PC-3 (cell line): Measurements from ENCODE around the gene OPN3. TPM values are rescaled to one million over a fixed set of nuclear protein-coding genes. Genes with fewer than 3 reads are reported as not detected.
A peak's percentile ranks its signal among the peaks of the same experiment; 100 is the strongest.

Experiments
- ATAC-seq: fragments of 200-7000 bp; cut with Tn5 transposase; 2 replicates; pipeline ENCODE4 v1.9.1; 2020; ENCODE audit warnings: mild to moderate bottlenecking, moderate library complexity
- BruUV-seq: library from RNA; stranded (reverse); fragments of 400-500 nt; replicated peaks from 2 replicates; lab custom pipeline; 2021; lab: Mats Ljungman, UMichigan
- CTCF ChIA-PET: fragments of 300-600 bp; sonication (Branson Sonifier 250); formaldehyde crosslinking; loops from one replicate; lab custom pipeline; 2022; ENCODE audit warnings: antibody characterized with exemption; lab: Charles Lee
- POLR2A ChIA-PET: fragments of 300-600 bp; sonication (Branson Sonifier 250); formaldehyde crosslinking; loops from one replicate; lab custom pipeline; 2022; ENCODE audit warnings: antibody characterized with exemption; ENCODE audit not compliant: unreplicated experiment; lab: Charles Lee
- DNase-seq: peaks from one replicate; pipeline ENCODE4 v3.0.0-alpha.2; 2015
- H2AFZ ChIP-seq: fragments of 300-600 bp; sonication (generic); 2 replicates; pipeline ENCODE4 v1.6.0; 2016; ENCODE audit warnings: antibody characterized with exemption, low read length
- H3F3A ChIP-seq: fragments of 300-600 bp; sonication (generic); one replicate; pipeline ENCODE4 v1.6.0; 2017; ENCODE audit warnings: antibody characterized with exemption, low read length, control low read depth, mild to moderate bottlenecking; ENCODE audit not compliant: unreplicated experiment
- H3K27ac ChIP-seq: fragments of 300-600 bp; sonication (generic); 2 replicates; pipeline ENCODE4 v1.5.1; 2016; ENCODE audit warnings: mild to moderate bottlenecking, low read length
- H3K27me3 ChIP-seq: fragments of 300-600 bp; sonication (generic); 2 replicates; pipeline ENCODE4 v1.6.1; 2016; ENCODE audit warnings: low read length, mixed read lengths
- H3K36me3 ChIP-seq: fragments of 300-600 bp; sonication (generic); 2 replicates; pipeline ENCODE4 v1.6.1; 2016; ENCODE audit warnings: low read depth, mixed run types, low read length, mixed read lengths
- H3K4me1 ChIP-seq: fragments of 300-600 bp; sonication (generic); 2 replicates; pipeline ENCODE4 v1.5.1; 2016; ENCODE audit warnings: low read length; ENCODE audit not compliant: insufficient read depth
- H3K4me2 ChIP-seq: fragments of 300-600 bp; sonication (generic); 2 replicates; pipeline ENCODE4 v1.6.0; 2016; ENCODE audit warnings: low read length
- H3K4me3 ChIP-seq: fragments of 300-600 bp; sonication (generic); 2 replicates; pipeline ENCODE4 v1.5.1; 2016; ENCODE audit warnings: mild to moderate bottlenecking, low read length, mixed read lengths
- H3K79me2 ChIP-seq: fragments of 300-600 bp; sonication (generic); 2 replicates; pipeline ENCODE4 v1.6.1; 2017; ENCODE audit warnings: low read length, mixed read lengths
- H3K9ac ChIP-seq: fragments of 300-600 bp; sonication (generic); 2 replicates; pipeline ENCODE4 v1.6.0; 2016; ENCODE audit warnings: mild to moderate bottlenecking, low read length
- H3K9me2 ChIP-seq: fragments of 300-600 bp; sonication (generic); replicated peaks from 2 replicates; pipeline ENCODE4 v1.6.1; 2016; ENCODE audit warnings: mixed run types, low read length, mixed read lengths
- H3K9me3 ChIP-seq: fragments of 300-600 bp; sonication (generic); 2 replicates; pipeline ENCODE4 v1.6.1; 2016; ENCODE audit warnings: low read length, mixed read lengths
- H4K20me1 ChIP-seq: fragments of 300-600 bp; sonication (generic); 2 replicates; pipeline ENCODE4 v1.6.1; 2016; ENCODE audit warnings: low read length, mixed read lengths
- CTCF ChIP-seq: fragments of 300-600 bp; sonication (generic); conservative IDR thresholded peaks from 2 replicates; pipeline ENCODE4 v1.5.1; 2017; ENCODE audit warnings: antibody characterized with exemption, low read depth, mild to moderate bottlenecking, low read length
- EZH2 ChIP-seq: fragments of 300-600 bp; sonication (generic); IDR thresholded peaks from one replicate; pipeline ENCODE4 v1.6.1; 2017; ENCODE audit warnings: antibody characterized with exemption, mild to moderate bottlenecking, low read length; ENCODE audit not compliant: unreplicated experiment
- EZH2phosphoT487 ChIP-seq: fragments of 300-600 bp; sonication (generic); IDR thresholded peaks from 2 replicates; pipeline ENCODE4 v1.6.1; 2018; ENCODE audit warnings: mild to moderate bottlenecking, antibody characterized with exemption, low read length, borderline replicate concordance
- intact Hi-C: fragments of 100-400 bp; cut with micrococcal nuclease; formaldehyde crosslinking; loops from 2 replicates; pipeline ENCODE4 v1.9.0; 2023
- total RNA-seq: library from RNA; depleted of rRNA; stranded (reverse); fragments of >200 nt; gene quantifications from 2 replicates; pipeline ENCODE4 v1.2.3, GENCODE V29; 2014

OPN3 gene
- total RNA-seq, 1 experiment from 2014 or later, result 44.8 TPM

GRCh38 chr1:241590719-241591118 lies 49.5 kb downstream of the OPN3 start:
- CTCF ChIA-PET, result interaction anchor here (0.6 to 2.3 kb wide), 4 partner anchors 14 to 1470 kb away, joined by 3 to 13 read pairs (median 6); no protein-coding TSS in a partner anchor
- H3K36me3 ChIP-seq, result no peaks in the 10 kb centered on the region
- no TSS peak for BruUV-seq
- DNase-seq (no peak), ATAC-seq (no peak)
- H3K4me1 ChIP-seq, result peaks cover 43% of the 10 kb centered on the region
- H3K79me2 ChIP-seq, result no peaks in the 10 kb centered on the region
- no peak overlapping the region for H3K4me3 ChIP-seq
- H2AFZ ChIP-seq, result peak overlapping the region; percentile 20; the same call in 1 of the 2 replicates
- no peaks in the 10 kb centered on the region for H4K20me1 ChIP-seq
- intact Hi-C loops, result no loop called here
- peak overlapping the region; percentile 75 for H3K9ac ChIP-seq
- peak overlapping the region; percentile 89 for H3K27ac ChIP-seq
- no peaks in the 10 kb centered on the region for H3K9me2 ChIP-seq
- no peaks in the 10 kb centered on the region for H3K27me3 ChIP-seq
- H3F3A ChIP-seq, result peaks cover 12% of the 10 kb centered on the region
- TF ChIP-seq EZH2phosphoT487 (no peak), EZH2 (no peak)
- POLR2A ChIA-PET, result interaction anchor here (0.9 kb wide), 1 partner anchor 16 kb away, joined by 6 read pairs; no protein-coding TSS in a partner anchor
- H3K9me3 ChIP-seq, result no peaks in the 10 kb centered on the region
- peak overlapping the region; percentile 62 for H3K4me2 ChIP-seq

DNA sequence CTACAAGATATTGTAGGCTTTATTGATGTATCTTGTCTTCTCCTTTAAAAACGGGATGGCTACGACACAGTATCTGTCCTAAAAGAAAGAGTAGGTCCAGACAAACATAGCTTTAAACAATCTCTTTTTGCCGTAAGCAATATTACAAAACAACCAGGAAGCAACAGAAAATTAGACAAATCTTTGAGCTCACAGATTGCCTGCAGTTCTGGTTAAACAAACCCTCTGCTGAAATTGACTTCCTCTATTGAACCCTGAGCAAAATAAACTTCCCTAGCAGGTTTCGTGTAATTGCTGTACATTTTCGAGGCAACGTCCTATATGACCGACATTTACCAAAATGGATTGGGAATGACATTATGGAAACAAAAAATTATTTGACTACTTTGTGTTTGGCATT lies 50.6 kb downstream of the OPN3 start:
- Histone ChIP-seq H3F3A (peaks cover 12% of the 10 kb centered on the region), H3K9ac (no peak overlapping the region), H4K20me1 (no peaks in the 10 kb centered on the region), H3K9me3 (no peaks in the 10 kb centered on the region), H3K36me3 (no peaks in the 10 kb centered on the region), H3K4me1 (peaks cover 43% of the 10 kb centered on the region), H3K27ac (no peak overlapping the region), H3K4me2 (no peak overlapping the region), H3K9me2 (no peaks in the 10 kb centered on the region), H3K27me3 (no peaks in the 10 kb centered on the region), H3K79me2 (no peaks in the 10 kb centered on the region), H3K4me3 (no peak overlapping the region), H2AFZ (no peak overlapping the region)
- no TSS peak for BruUV-seq
- intact Hi-C loops, result no loop called here
- POLR2A ChIA-PET, result no interaction called here
- no peak for DNase-seq
- CTCF ChIA-PET, result no interaction called here
- no peak for ATAC-seq
- TF ChIP-seq CTCF, result no peak
- no peak for TF ChIP-seq EZH2phosphoT487
- TF ChIP-seq EZH2, result no peak

DNA sequence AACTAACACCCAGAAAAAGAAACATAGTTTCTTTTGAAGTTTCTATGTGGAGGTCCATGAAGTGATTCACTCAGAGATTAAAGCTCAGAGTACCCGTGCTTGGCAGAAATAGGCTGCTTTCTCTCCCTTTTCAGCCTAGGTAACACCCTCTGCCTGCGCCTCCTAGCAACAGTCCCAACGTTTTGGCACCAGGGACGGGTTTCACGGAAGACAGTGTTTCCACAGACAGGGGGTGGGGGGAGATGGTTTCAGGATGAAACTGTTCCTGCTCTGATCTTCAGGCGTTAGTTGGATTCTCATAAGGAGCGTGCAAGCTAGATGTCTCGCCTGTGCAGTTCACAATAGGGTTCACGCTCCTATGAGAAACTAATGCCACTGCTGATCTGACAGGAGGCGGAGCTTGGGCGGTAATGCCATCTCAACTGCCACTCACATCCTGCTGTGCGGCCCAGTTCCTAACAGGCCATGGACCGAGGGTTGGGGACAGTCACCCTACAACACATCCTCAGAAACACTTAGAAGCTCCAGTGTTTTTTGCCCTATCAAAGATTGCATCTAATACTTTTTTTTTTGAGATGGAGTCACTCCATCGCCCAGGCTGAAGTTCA lies 53.2 kb downstream of the OPN3 start:
- TF ChIP-seq CTCF (no peak), EZH2 (no peak), EZH2phosphoT487 (no peak)
- no peaks in the 10 kb centered on the region for H4K20me1 ChIP-seq
- H3K4me1 ChIP-seq, result peaks cover 29% of the 10 kb centered on the region
- H3K9me2 ChIP-seq, result no peaks in the 10 kb centered on the region
- ChIA-PET CTCF (no interaction called here), POLR2A (interaction anchor here (0.7 kb wide), 1 partner anchor 1027 kb away, joined by 7 read pairs; no protein-coding TSS in a partner anchor)
- no peaks in the 10 kb centered on the region for H3K27me3 ChIP-seq
- no TSS peak for BruUV-seq
- peaks cover 6% of the 10 kb centered on the region for H3F3A ChIP-seq
- no peak overlapping the region for H3K4me2 ChIP-seq
- H3K27ac ChIP-seq, result no peak overlapping the region
- ATAC-seq (no peak), DNase-seq (no peak)
- H3K9ac ChIP-seq, result no peak overlapping the region
- no peaks in the 10 kb centered on the region for H3K79me2 ChIP-seq
- H3K36me3 ChIP-seq, result no peaks in the 10 kb centered on the region
- intact Hi-C loops, result no loop called here
- H3K9me3 ChIP-seq, result no peaks in the 10 kb centered on the region
- H3K4me3 ChIP-seq, result no peak overlapping the region
- no peak overlapping the region for H2AFZ ChIP-seq
